Testis (tissue), 2 donors: Measurements from ENCODE around the gene SCAMP1.

ENCODE experiments used
- CTCF ChIP-seq, 3 experiments: fragments of 450-650 bp in 2 of 3; fragments of 200-600 bp in 1 of 3; sonication (generic) in 1 of 3; IDR thresholded peaks; one replicate each; pipeline ENCODE4 v1.5.1; 2016 to 2019; ENCODE audit warnings: antibody characterized with exemption in 3 of 3, mild to moderate bottlenecking in 2 of 3, moderate library complexity in 1 of 3
- POLR2A ChIP-seq: fragments of 450-650 bp; IDR thresholded peaks from one replicate; pipeline ENCODE4 v1.6.1; 2017; ENCODE audit warnings: antibody characterized with exemption, mild to moderate bottlenecking, moderate library complexity

GRCh38 chr5:78336698-78337097 lies 23.7 kb upstream of the SCAMP1 start:
- TF ChIP-seq CTCF (IDR thresholded peaks at IDR 0.05), result no peak
- TF ChIP-seq POLR2A, result no peak
